Liver (tissue), 9 donors: ENCODE results near the gene SLC25A13. TPM values are rescaled to one million over a fixed set of nuclear protein-coding genes. Genes with fewer than 3 reads are reported as not detected.

Experiments
- DNase-seq: peaks from one replicate; pipeline ENCODE4 v3.0.0-alpha.2; 2017; ENCODE audit warnings: low spot score
- H3K27ac ChIP-seq, 2 donors: one replicate each; pipeline ENCODE4 v1.7.0; 2013; ENCODE audit warnings: inconsistent platforms in 2 of 2, low read length in 2 of 2, control low read depth in 1 of 2, low read depth in 1 of 2, mild to moderate bottlenecking in 1 of 2
- H3K27me3 ChIP-seq, 4 donors: one replicate each; pipeline versions ENCODE4 v1.6.1 to v1.7.0; 2013; ENCODE audit warnings: low read length in 3 of 4, inconsistent platforms in 1 of 4, mild to moderate bottlenecking in 1 of 4, moderate library complexity in 1 of 4; ENCODE audit not compliant: control insufficient read depth in 4 of 4, insufficient read depth in 4 of 4
- H3K36me3 ChIP-seq, 4 donors: one replicate each; pipeline versions ENCODE4 v1.6.1 to v1.7.0; 2013; ENCODE audit warnings: low read length in 3 of 4, mild to moderate bottlenecking in 3 of 4, low read depth in 1 of 4, moderate library complexity in 1 of 4; ENCODE audit not compliant: control insufficient read depth in 4 of 4, insufficient read depth in 3 of 4
- H3K4me1 ChIP-seq, 4 donors: one replicate each; pipeline versions ENCODE4 v1.6.1 to v1.7.0; 2013; ENCODE audit warnings: low read length in 3 of 4, mild to moderate bottlenecking in 3 of 4, moderate library complexity in 1 of 4; ENCODE audit not compliant: control insufficient read depth in 4 of 4, insufficient read depth in 4 of 4
- H3K4me3 ChIP-seq, 3 donors: one replicate each; pipeline versions ENCODE4 v1.6.1 to v1.7.0; 2013; ENCODE audit warnings: low read length in 3 of 3, control low read depth in 1 of 3, low read depth in 1 of 3, mild to moderate bottlenecking in 1 of 3
- H3K9ac ChIP-seq, 2 donors: one replicate each; pipeline ENCODE4 v1.7.0; 2013; ENCODE audit warnings: low read length in 2 of 2, mild to moderate bottlenecking in 2 of 2, moderate library complexity in 2 of 2, control low read depth in 1 of 2, low read depth in 1 of 2
- H3K9me3 ChIP-seq, 4 donors: one replicate each; pipeline versions ENCODE4 v1.6.1 to v1.7.0; 2013; ENCODE audit warnings: low read length in 3 of 4; ENCODE audit not compliant: control insufficient read depth in 4 of 4
- EGR1 ChIP-seq, 2 donors: IDR thresholded peaks; 2 replicates each; pipeline ENCODE4 v1.6.1; 2016 to 2018; ENCODE audit warnings: antibody characterized with exemption in 2 of 2, low read depth in 2 of 2
- FOXA1 ChIP-seq: IDR thresholded peaks from 2 replicates; pipeline ENCODE4 v1.6.1; 2016; ENCODE audit warnings: antibody characterized with exemption
- FOXA2 ChIP-seq: IDR thresholded peaks from 2 replicates; pipeline ENCODE4 v1.6.1; 2016; ENCODE audit warnings: antibody characterized with exemption
- GABPA ChIP-seq, 2 donors: IDR thresholded peaks in 1 of 2; conservative IDR thresholded peaks in 1 of 2; 2 replicates each; pipeline ENCODE4 v1.6.1; 2016; ENCODE audit warnings: antibody characterized with exemption in 2 of 2, mild to moderate bottlenecking in 1 of 2, moderate library complexity in 1 of 2
- HNF4A ChIP-seq, 2 donors: conservative IDR thresholded peaks; 2 replicates each; pipeline ENCODE4 v1.6.1; 2016; ENCODE audit warnings: antibody characterized with exemption in 2 of 2, mild to moderate bottlenecking in 2 of 2
- HNF4G ChIP-seq: IDR thresholded peaks from 2 replicates; pipeline ENCODE4 v1.6.1; 2016; ENCODE audit warnings: antibody characterized with exemption
- JUND ChIP-seq, 2 donors: IDR thresholded peaks; 2 replicates each; pipeline ENCODE4 v1.6.1; 2016; ENCODE audit warnings: antibody characterized with exemption in 2 of 2
- NR2F2 ChIP-seq: IDR thresholded peaks from 2 replicates; pipeline ENCODE4 v1.6.1; 2016; ENCODE audit warnings: antibody characterized with exemption
- RAD21 ChIP-seq, 2 donors: IDR thresholded peaks; 2 replicates each; pipeline ENCODE4 v1.6.1; 2016; ENCODE audit warnings: antibody characterized with exemption in 2 of 2, mild to moderate bottlenecking in 2 of 2
- REST ChIP-seq: IDR thresholded peaks from 2 replicates; pipeline ENCODE4 v1.6.1; 2016; ENCODE audit warnings: antibody characterized with exemption, mild to moderate bottlenecking
- RXRA ChIP-seq, 2 donors: IDR thresholded peaks; 2 replicates each; pipeline ENCODE4 v1.6.1; 2017 to 2018; ENCODE audit warnings: antibody characterized with exemption in 2 of 2, mild to moderate bottlenecking in 1 of 2
- SP1 ChIP-seq: IDR thresholded peaks from 2 replicates; pipeline ENCODE4 v1.6.1; 2018; ENCODE audit warnings: antibody characterized with exemption, mild to moderate bottlenecking
- TAF1 ChIP-seq: conservative IDR thresholded peaks from 2 replicates; pipeline ENCODE4 v1.6.1; 2016; ENCODE audit warnings: antibody characterized with exemption, mild to moderate bottlenecking
- YY1 ChIP-seq: IDR thresholded peaks from 2 replicates; pipeline ENCODE4 v1.6.1; 2016; ENCODE audit warnings: antibody characterized with exemption, mild to moderate bottlenecking
- WGBS: extraction: QIAGEN DNeasy Blood & Tissue Kit; methylation state at CpG from one replicate; pipeline ENCODE4 v1.1.7; 2013; 5-methylcytosine and 5-hydroxymethylcytosine counted together
- polyA plus RNA-seq, 2 donors: library from polyadenylated mRNA; stranded (reverse) in 1 of 2; unstranded in 1 of 2; fragments of 200-250 nt in 1 of 2; fragments of >200 nt in 1 of 2; fragmentation: Nextera tagmentation in 1 of 2; extraction: Ambion mirVana in 1 of 2; gene quantifications; one replicate each; pipeline versions ENCODE4 v1.2.1 to v1.2.3, GENCODE V29; 2013 to 2015
- total RNA-seq, 2 donors: library from RNA; depleted of rRNA; stranded (reverse); fragments of >200 nt; gene quantifications; one replicate each; pipeline ENCODE4 v1.2.3, GENCODE V29; 2014
- TF ChIP-seq, protein P1 (sequence below): IDR thresholded peaks from 2 replicates; pipeline ENCODE4 v1.6.1; 2016; ENCODE audit warnings: antibody characterized with exemption
- TF ChIP-seq, protein P2 (sequence below): IDR thresholded peaks from 2 replicates; pipeline ENCODE4 v1.6.1; 2016; ENCODE audit warnings: antibody characterized with exemption
- TF ChIP-seq, protein P3 (sequence below): IDR thresholded peaks from 2 replicates; pipeline ENCODE4 v1.6.1; 2016; ENCODE audit warnings: antibody characterized with exemption
- donor health status: healthy.
- donor health status: healthy.
- donor health status: healthy.
- donor health status: healthy.
- donor health status: healthy.

The SLC25A13 gene
- total and polyA plus RNA-seq, 4 donors: 45.6 to 116 (median 63.9) TPM

DNA sequence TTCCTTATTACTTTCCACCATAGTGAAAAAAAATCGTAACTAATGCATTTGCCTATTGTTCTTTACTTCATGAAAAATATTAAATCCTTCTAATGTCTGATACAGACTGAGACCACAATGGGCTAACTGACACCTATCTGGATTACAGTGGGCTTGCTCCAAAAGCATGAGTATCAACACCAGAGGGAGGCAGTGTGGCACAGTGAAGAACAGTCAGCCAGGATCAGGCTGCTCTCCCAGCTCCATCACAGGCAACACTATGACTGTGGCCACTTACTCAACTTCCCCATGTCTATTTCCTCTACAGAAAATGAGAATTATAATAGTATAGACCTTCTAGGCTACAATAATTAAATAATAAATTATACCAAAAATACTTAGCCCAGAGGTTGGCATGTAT, 97.2 kb downstream of the SLC25A13 start:
- no peaks in the 10 kb centered on the region for H3K9me3 ChIP-seq
- DNase-seq: no peak
- WGBS: 99% methylated on average over 1 of the region's 1 CpG

DNA sequence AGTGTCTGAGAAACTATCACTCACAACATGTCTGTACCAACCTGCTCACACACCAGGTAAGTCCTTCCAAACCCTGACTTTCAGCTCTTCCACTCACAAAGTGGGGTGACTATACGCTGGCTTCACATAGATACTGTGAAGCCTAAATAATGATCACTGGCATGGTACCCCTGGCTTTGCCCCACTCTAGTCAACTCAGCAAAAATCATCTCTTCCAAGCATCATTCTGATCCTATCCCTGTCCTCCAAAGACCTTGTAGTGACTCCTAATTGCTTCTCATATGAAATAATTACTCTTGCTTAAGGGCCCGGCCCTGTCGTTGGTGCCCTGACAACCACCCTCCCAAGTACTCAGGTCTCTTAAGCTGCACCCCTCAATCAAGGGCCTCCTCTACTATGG, 97.8 kb downstream of the SLC25A13 start:
- no peak for TF ChIP-seq FOXA1
- no peak for TF ChIP-seq YY1
- TF ChIP-seq, protein P1, sequence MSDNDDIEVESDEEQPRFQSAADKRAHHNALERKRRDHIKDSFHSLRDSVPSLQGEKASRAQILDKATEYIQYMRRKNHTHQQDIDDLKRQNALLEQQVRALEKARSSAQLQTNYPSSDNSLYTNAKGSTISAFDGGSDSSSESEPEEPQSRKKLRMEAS: no peak
- TF ChIP-seq, protein P2, sequence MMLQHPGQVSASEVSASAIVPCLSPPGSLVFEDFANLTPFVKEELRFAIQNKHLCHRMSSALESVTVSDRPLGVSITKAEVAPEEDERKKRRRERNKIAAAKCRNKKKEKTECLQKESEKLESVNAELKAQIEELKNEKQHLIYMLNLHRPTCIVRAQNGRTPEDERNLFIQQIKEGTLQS: no peak
- TF ChIP-seq, protein P3, sequence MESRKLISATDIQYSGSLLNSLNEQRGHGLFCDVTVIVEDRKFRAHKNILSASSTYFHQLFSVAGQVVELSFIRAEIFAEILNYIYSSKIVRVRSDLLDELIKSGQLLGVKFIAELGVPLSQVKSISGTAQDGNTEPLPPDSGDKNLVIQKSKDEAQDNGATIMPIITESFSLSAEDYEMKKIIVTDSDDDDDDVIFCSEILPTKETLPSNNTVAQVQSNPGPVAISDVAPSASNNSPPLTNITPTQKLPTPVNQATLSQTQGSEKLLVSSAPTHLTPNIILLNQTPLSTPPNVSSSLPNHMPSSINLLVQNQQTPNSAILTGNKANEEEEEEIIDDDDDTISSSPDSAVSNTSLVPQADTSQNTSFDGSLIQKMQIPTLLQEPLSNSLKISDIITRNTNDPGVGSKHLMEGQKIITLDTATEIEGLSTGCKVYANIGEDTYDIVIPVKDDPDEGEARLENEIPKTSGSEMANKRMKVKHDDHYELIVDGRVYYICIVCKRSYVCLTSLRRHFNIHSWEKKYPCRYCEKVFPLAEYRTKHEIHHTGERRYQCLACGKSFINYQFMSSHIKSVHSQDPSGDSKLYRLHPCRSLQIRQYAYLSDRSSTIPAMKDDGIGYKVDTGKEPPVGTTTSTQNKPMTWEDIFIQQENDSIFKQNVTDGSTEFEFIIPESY: no peak
- TF ChIP-seq EGR1 (IDR thresholded peaks at IDR 0.05; ENCODE audit: low read depth in 2 of 2): no peak
- no peak for TF ChIP-seq JUND (IDR thresholded peaks at IDR 0.05)
- TF ChIP-seq HNF4G: no peak
- TF ChIP-seq SP1: no peak
- TF ChIP-seq RXRA (IDR thresholded peaks at IDR 0.05): no peak
- TF ChIP-seq HNF4A (conservative IDR thresholded peaks at IDR 0.05): no peak
- TF ChIP-seq REST: no peak
- no peak for TF ChIP-seq RAD21 (IDR thresholded peaks at IDR 0.05)
- no peak for TF ChIP-seq TAF1
- no peak for TF ChIP-seq FOXA2
- TF ChIP-seq NR2F2: no peak
- TF ChIP-seq GABPA (IDR thresholded peaks at IDR 0.05 in 1 of 2, conservative IDR thresholded peaks at IDR 0.05 in 1 of 2): no peak
- no peak for DNase-seq
- WGBS: 94% methylated on average over 3 of the region's 3 CpGs
- no peak overlapping the region for H3K27ac ChIP-seq
- H3K36me3 ChIP-seq: peaks cover 0 to 4% (median 2%) of the 10 kb centered on the region in 4 donors
- H3K27me3 ChIP-seq: no peaks in the 10 kb centered on the region
- H3K4me1 ChIP-seq: peaks cover 0 to 6% (median 0%) of the 10 kb centered on the region in 4 donors
- H3K9me3 ChIP-seq: no peaks in the 10 kb centered on the region
- H3K4me3 ChIP-seq: no peak overlapping the region
- no peak overlapping the region for H3K9ac ChIP-seq

More for the DNA sequence above, 97.2 kb downstream of the SLC25A13 start:
- Histone ChIP-seq H3K27me3 (no peaks in the 10 kb centered on the region), H3K36me3 (peaks cover 4 to 8% (median 4%) of the 10 kb centered on the region in 4 donors), H3K9ac (no peak overlapping the region), H3K4me3 (no peak overlapping the region), H3K4me1 (peaks cover 0 to 6% (median 0%) of the 10 kb centered on the region in 4 donors), H3K27ac (no peak overlapping the region)
- no peak for TF ChIP-seq HNF4A (conservative IDR thresholded peaks at IDR 0.05)
- peak; percentile 58 to 80 for TF ChIP-seq RAD21 (IDR thresholded peaks at IDR 0.05)
